ENCODE data around the gene CAP2. TPM values are rescaled to one million over a fixed set of nuclear protein-coding genes. Genes with fewer than 3 reads are reported as not detected.
A peak's percentile ranks its signal among the peaks of the same experiment; 100 is the strongest.

The CAP2 gene
- polyA plus RNA-seq (2013, experiment 1 of 2; ENCODE audit: insufficient read length): 51.6 TPM
- polyA plus RNA-seq (2013, experiment 2 of 2; ENCODE audit: insufficient read length): 48.4 TPM

- DNase-seq: peak; percentile 79
Observed at GRCh38 chr6:17392978-17393891, at the start of gene CAP2. TSS of gene CAP2 (plus strand) at chr6:17393595. CDS start at chr6:17421556, 27,961 bp downstream.

GRCh38 chr6:17347012-17347411 lies 46.4 kb upstream of the CAP2 start:
- no peak for DNase-seq

GRCh38 chr6:17349427-17349826 lies 44.0 kb upstream of the CAP2 start:
- DNase-seq: peak; percentile 54

GRCh38 chr6:17352302-17352701 lies 41.1 kb upstream of the CAP2 start:
- peak; percentile 76 for DNase-seq

GRCh38 chr6:17353440-17354175 lies 39.8 kb upstream of the CAP2 start:
- no peak for DNase-seq

- DNase-seq: peak; percentile 82
Observed at GRCh38 chr6:17354700-17355403, 38.5 kb upstream of the CAP2 start.

- DNase-seq: no peak
Observed at GRCh38 chr6:17355404-17355774, 38.0 kb upstream of the CAP2 start.

- DNase-seq: no peak
Observed at GRCh38 chr6:17358515-17358914, 34.9 kb upstream of the CAP2 start.

- DNase-seq: no peak
Observed at GRCh38 chr6:17360564-17360963, 32.8 kb upstream of the CAP2 start.

- peak; percentile 31 for DNase-seq
Observed at GRCh38 chr6:17361013-17361412, 32.4 kb upstream of the CAP2 start.

GRCh38 chr6:17365961-17366360 lies 27.4 kb upstream of the CAP2 start:
- no peak for DNase-seq

GRCh38 chr6:17367868-17368267 lies 25.5 kb upstream of the CAP2 start:
- no peak for DNase-seq

- peak; percentile 79 for DNase-seq
Observed at GRCh38 chr6:17381424-17382147, 11.8 kb upstream of the CAP2 start.

GRCh38 chr6:17385660-17386059 lies 7.7 kb upstream of the CAP2 start:
- peak; percentile 72 for DNase-seq

GRCh38 chr6:17388365-17388764 lies 5.0 kb upstream of the CAP2 start:
- no peak for DNase-seq

- DNase-seq: peak; percentile 76
Observed at GRCh38 chr6:17389274-17389847, 4.0 kb upstream of the CAP2 start.

- DNase-seq: no peak
Observed at GRCh38 chr6:17390276-17390675, 3.1 kb upstream of the CAP2 start.

- DNase-seq: no peak
Observed at GRCh38 chr6:17391976-17392375, 1.4 kb upstream of the CAP2 start.

GRCh38 chr6:17393892-17394631 lies 667 bp downstream of the CAP2 start:
- peak; percentile 85 for DNase-seq

- DNase-seq: no peak
Observed at GRCh38 chr6:17395112-17395511, 1.7 kb downstream of the CAP2 start.

- no peak for DNase-seq
Observed at GRCh38 chr6:17396256-17396655, 2.9 kb downstream of the CAP2 start.

Measured in fibroblast of skin of back (primary cell).